Activated CD8-positive, alpha-beta T cell treated with anti-CD3 and anti-CD28 coated beads, Interleukin-2, amount 10 ng/mL, durations not matched to agents 7 days and 5 days (primary cell): ENCODE results near the gene CYFIP2. TPM values are rescaled to one million over a fixed set of nuclear protein-coding genes. Genes with fewer than 3 reads are reported as not detected.

Experiments
- total RNA-seq, 2 experiments: library from RNA; stranded (reverse); gene quantifications; one replicate each; pipeline ENCODE4 v1.2.3, GENCODE V29; 2021

The CYFIP2 gene
- total RNA-seq, 2 experiments from 2014 or later: 512 to 516 TPM

Other genes with a start within 250 kb of the CYFIP2 start
- gene HAVCR1, start 207.0 kb upstream of the CYFIP2 start, total RNA-seq: 1 to 10 TPM; 2.8 to 2.9 TPM
- gene HAVCR2, start 157.1 kb upstream of the CYFIP2 start, total RNA-seq: 10 to 100 TPM; 77.6 to 78.7 TPM
- gene MED7, start 123.3 kb upstream of the CYFIP2 start, total RNA-seq: 10 to 100 TPM; 13.1 to 13.9 TPM
- gene GARIN3, start 99.9 kb upstream of the CYFIP2 start, total RNA-seq: not detected
- gene ITK, start 85.3 kb upstream of the CYFIP2 start, total RNA-seq: 100 to 1,000 TPM; 254 to 263 TPM
- not detected for gene NIPAL4, start 194.1 kb downstream of the CYFIP2 start, total RNA-seq